GM19395 (cell line): ENCODE results near the gene SIAE.

Experiments
- ATAC-seq: cut with Tn5 transposase; IDR thresholded peaks from one replicate; pipeline ENCODE4 v1.9.1; 2021; ENCODE audit warnings: mild to moderate bottlenecking, moderate library complexity; ENCODE audit not compliant: unreplicated experiment

Gene SIAE

DNA sequence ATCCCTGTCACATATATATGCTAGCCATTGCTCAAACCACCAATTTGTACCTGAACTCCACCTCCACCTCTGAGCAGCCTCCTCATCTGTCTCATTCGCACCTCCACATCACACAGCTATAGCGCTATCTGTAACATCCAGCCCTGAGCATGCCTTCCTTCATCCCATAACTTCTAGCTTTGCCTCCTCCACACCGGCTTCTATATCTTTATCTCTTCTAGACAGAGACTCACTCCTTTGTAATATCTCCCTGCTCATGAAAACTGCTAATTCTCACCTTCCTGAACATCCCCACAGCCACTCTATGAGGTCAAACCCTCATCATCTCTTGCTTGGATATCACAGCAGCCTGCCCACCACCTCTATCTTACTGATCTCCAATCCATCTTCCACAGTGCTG, 5.9 kb downstream of the SIAE start:
- ATAC-seq: no peak

DNA sequence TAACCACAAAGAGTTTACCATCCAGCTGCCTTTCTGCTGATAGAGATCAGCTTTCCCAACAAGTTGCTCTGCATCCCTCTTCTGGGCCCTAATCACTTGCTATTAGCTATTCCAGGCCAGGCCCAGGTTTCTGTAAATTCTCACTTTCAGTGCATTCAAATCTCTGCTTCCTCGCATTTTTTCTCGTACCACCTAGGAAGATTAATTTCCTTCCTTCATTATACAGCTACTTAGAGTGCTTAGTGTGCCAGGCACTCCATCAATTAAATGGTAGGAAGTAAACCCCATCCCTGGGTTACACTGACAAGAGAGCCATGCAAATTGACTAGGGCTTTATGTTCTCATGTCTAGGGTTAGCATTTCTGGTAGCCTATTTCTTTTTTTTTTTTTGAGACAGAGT, 9.7 kb downstream of the SIAE start:
- no peak for ATAC-seq

DNA sequence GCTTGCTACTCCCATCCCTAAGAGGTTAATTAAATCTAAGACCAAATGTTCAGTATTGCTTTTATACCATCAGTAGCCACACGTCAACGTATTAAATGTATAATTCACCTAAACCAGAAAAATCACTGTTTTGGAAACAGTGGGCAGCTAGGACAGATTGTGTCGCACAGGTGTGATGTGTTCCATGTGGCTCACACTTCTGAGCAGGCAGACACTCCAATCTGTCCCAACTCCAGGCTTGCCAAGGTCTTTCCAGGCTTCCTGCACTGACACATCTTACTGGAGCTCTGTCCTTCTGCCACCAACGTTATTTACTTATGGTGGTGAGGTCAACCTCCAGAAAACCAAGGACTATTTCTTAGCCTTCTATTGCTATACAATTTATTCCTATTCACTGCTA, 11.4 kb downstream of the SIAE start:
- ATAC-seq: no peak

DNA sequence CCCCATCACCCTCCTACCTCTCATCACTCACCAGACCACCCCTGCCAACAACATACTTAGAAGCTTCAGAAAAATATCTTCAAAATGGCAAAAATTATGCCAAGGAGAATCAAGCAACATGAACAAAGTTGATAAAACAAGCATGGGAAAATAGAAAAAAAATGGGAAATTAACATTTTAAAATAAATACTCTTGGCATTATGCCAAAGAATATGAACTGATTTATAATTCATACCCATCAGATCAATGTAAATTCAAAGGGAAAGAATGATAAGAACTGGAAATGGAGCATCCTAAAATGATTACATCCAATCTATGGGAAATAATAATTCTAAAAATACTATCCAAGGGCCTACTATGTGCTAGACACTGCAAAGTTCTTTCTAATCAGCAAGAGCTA, 12.0 kb downstream of the SIAE start:
- no peak for ATAC-seq

DNA sequence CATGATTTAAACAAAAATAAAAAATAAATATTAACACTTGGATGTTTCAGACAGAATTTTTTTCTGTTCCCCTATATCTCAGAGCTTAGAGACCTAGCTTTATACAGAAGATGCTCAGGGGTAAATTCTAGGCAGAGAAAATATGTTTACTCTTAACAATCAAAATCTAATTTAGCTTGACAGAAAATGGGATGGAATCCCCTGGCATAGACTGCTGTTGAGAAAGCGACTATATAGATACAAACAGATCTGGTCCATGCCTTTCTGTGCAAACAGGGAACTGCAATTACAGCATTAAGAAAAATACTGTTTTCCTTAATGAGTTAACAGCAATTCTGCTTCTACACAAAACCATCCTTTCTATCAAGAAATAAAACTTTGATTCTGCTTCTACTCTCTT, 14.6 kb downstream of the SIAE start:
- no peak for ATAC-seq

DNA sequence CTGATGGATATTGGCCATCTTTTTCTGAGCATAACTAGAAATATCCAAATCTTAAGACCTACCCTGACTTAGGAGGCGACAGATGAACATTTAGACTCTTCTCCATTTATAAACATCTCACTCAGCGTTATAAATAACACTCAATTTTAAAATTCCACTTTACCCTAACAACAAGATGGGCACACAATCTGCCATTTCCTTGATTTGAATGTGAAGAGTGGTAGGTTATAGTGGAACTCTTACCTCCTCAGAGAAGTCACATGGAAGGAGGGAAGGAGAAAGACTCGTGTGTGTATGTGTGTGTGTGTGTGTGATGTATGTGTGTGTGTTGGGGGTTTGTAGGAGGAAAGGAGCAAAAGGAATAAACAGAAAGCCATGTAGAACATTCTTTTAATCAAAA, 15.0 kb downstream of the SIAE start:
- no peak for ATAC-seq

DNA sequence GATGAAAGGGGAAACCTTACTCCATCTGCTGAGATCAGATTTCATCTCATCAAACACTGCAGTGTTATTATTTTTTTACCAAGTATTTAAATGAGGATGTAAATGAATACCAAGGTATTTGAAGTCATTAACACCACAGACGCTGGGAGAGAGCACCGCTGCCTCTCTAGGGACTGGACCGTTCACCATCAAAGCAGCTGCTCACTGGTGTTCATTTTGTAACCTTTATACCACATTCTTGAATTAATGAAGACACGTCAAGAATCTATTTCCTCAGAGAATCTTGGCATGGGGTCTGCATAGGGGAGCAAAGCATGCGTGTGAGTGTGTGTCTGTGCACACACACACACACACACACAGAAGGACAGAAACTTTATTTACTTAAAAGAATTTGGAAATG, 15.6 kb downstream of the SIAE start:
- ATAC-seq: no peak

DNA sequence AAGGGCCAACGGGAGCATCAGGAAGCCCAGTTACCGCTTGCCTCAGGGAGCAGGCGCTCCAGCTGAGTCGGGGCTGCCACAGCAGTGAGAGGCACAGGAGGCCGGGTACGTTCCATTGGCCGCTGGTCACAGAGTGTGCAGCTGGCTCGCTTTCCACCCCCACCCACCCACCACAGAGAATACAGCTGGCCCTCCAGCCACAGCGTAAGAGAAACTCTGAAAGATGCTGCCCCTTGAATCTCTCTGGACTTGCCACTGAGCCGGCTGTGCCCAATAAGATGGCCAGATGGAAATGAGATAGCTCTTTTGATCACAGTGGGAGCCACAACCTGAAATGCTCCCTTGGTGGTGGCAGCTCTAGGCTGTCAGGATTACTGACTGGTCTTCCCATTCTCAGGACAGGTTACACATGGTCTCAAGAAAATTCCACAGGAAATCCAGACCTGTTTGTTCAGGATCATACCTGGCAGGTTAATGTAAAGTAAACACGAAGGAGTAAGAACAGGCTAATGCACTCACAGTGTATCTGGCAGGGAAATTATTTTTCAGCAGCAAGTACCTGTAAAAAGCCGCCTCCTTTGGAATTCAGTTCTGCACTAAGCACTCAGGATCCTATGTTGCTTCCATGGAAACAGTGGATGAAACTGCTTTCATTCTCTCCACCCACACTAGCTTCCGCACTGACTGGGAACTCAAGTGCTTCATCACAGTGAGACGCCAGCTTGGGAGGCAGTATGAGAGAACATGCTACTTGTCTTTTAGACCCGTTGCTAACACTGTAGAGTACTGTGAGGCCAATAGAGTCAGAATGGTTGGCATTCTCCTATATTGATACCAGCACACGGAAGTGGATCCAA, 16.5 kb downstream of the SIAE start:
- no peak for ATAC-seq

DNA sequence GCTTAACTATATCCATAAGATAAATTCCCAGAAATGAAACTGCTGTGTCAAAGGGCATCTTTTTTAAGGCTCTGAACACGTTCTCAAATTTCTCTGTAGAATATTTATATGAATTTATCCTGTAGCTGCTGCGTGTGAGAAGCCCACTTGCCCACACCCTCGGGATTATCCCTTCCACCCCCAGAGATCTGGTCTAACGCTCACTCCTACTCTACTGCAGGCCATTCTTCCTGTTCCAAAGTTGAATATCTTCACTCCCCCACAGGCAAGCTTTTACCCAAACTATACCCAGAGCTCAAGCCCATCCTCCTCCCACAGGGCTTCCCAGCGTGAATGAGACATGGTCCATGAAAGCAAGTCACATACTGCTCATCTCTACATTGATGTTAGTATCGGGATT, 24.9 kb downstream of the SIAE start:
- no peak for ATAC-seq

DNA sequence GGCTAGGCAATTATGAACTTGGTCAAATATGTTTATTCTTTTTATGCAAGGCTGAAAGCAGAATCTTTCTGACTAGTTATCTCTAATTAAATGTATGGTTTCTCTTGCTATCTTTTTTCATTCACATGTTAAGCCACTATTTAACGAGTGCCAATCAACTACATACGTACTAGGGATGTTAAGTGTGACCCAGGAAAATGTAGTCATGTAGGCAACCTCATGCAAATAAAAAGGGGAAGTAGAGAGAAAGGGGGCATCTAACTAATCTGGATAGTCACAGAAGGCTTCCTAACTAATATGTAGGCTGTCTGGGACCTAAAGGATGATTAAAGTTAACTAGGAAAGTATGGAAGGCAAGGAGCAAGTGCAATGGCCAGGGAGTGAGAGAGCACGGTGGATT, 27.4 kb downstream of the SIAE start:
- no peak for ATAC-seq

DNA sequence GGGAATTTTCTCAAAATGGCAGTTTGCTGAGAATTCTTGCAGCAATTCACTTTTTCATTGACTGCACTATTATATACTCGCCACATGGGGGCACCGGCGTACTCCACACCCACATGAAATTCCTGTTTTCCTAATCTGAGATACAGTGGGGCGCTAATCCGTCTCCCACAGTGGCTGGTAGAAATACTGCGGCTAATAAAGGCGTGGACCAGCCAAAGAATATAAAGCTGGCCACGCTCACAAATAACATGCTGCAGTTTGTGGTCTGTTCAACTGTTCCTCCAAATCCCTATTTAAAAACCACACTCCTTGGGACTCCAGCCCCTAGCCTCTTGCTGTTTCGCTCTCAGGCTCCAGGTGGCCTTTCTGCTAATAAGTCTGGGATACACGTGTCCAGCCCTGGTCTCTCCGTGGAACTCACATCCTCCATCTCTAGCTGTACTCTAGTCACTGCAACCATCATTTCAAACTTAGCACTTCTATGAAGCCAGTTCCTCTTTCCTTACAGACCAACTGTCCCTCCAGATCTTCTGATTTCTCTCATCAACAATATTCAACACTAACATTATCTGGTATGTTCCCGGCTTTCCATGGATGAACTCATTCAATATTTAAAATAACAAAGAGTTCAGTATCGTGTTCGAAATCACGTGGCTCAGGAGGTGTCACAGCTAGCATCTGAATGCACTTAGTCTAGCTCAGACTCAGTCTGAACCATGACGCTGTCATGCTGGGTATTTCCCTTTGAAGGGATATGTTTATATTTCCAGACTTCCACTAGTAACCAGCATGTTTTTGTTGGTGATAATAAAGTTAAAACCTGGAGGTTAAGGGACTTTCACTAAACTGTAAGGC, 28.9 kb downstream of the SIAE start:
- ATAC-seq: peak; percentile 58

DNA sequence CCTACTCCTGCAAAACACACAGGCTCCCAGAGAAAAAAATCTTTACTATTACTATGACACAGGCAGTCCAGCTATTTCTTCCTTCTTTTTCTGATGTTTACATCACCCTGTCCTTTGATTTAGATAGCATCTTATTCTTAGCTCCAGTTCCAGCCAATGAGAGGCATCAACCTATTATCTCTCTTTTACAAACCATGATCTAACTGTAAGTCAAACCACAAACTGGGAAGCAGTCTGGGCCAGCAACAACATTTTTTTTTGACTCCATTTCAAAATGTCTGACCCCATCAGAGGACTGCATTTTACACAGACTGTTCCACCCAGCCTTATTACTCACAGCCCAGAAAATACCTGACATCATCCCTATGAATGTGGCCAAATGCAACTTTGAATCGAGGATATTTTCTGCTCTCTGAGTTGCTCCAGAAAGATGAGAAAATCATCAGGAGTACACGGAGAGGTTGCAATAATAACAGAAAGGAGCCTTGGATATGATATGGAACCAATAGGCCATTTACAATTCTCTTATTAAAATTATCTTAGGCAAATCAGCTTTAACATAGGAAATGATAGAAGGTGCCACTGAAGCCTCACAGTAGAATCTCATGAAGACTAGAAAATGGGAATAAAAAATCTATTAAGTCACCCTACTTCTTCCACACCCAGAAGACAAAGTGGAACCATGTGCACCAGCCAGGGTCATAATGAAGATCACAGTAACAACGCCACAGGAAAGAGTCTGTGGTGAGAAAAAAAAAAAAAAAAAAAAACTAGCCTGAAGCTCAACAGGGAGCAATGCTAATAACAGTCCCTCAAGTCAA, 29.7 kb downstream of the SIAE start:
- no peak for ATAC-seq

DNA sequence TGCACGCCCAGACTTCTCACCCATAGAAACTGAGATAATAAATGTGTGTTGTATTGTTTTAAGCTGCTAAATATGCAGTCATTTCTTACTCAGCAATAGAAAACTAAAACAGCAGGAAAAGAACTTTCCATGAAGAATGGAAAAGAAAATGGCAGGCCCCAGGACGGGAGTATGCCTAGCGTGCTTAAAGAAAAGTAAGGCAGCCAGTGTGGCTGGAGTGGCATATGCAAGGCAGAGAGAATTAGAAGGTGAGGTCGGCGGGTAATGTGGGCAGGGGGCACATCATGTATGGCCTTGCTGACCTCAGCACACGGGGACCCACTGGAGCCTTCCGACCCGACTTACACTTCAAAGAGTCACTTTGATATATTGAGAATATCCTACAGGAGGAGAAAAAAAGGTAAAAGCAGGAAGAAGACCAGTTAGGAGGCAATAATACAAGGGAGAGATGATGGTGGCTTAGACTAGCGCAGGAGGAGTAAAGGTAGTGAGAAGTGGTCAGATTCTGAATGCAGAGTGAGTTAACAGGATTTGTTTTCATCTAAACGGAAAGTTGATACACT, 30.4 kb downstream of the SIAE start:
- no peak for ATAC-seq

DNA sequence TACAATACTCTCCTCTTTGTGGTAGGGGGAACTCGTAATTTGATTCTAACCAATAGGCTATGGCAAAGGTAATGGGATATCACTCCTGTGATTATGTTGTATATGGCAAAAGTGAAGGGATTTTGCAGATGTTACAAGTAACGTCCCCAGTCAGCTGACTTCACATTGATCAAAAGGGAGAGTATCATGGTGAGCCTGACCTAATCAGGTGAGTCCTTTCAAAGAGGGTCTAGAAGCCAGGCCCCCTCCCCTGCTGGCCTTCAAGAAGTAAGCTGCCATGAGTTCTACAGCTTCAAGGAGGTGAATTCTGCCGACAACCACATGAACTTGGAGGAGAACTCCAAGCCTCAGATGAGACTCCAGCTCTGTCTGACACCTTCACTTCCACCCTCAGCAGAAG, 30.9 kb downstream of the SIAE start:
- no peak for ATAC-seq

DNA sequence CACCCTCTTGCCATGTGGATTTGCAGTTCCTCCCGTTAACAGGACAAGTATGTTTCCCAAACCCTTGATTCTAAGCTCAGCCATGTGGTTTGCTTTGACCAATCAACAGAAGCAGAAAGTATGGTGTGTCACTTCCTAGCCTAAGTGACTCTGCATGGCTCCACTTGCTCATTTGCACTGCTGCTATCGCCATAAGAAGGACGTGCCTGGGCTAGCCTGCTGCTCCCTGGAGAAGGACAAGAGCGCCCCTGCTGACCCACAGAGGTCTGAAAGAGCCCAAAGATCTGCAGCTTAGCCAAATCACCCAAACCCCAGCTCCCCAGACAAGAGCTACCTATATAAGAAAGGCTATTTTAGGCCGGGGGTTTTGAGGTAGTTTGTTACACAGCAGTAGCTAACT, 32.9 kb downstream of the SIAE start:
- no peak for ATAC-seq

DNA sequence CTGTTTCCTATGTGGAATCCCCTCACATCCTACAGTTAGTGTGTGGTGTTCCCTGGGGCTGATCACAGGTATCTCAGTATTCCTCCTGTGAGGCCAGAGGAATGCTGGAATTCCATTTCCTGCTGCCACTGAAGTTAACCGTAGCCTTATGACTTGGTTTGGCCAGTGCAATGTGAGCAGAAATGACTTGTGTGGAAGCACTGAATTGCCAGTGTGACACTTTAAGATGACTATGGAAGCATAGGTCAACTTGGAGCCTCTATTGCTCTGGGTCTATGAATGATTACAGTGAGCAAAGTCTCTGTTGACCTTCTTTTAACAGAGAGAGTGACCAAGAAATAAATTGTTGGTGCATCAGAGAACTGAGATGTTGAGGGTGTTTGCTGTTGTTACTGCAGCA, 34.4 kb downstream of the SIAE start:
- no peak for ATAC-seq

DNA sequence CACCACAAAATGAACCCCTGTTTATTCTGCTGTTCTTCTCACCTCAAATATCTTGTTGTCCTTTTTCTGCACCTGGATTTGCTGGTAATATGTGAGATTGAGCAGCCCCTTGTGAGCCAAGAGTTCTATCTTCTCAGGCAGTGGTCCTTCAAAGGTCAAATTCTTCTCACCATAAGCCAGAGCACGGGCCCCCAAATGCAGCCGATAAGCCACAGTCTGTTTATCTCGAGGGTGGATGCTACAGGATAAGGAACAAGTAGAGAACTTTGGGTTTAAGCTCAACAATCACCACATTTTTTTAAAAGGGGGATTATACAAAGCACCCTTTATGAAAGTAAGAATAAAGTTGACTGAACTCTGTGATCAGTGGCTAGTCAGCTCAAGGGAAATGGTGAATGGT, 35.0 kb downstream of the SIAE start:
- no peak for ATAC-seq

DNA sequence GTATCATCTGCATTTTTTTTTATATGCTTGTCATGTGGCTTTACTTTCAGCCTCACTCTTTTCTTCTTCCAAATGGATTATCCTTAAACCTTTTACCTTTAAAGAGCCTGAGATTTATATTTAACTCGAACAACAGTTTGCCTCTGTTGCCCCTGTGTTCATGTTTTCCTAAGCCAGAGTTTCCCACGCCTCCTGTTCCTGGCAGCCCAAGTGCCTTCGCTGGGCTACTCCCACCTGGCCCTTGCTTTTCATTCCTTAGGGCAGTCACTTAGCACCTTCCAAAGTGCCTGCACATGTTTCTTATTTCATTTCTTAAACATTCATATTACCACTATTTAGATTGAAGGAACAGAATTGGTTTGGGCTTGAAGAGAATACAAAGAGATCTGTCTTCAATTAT, 37.6 kb downstream of the SIAE start:
- ATAC-seq: no peak

DNA sequence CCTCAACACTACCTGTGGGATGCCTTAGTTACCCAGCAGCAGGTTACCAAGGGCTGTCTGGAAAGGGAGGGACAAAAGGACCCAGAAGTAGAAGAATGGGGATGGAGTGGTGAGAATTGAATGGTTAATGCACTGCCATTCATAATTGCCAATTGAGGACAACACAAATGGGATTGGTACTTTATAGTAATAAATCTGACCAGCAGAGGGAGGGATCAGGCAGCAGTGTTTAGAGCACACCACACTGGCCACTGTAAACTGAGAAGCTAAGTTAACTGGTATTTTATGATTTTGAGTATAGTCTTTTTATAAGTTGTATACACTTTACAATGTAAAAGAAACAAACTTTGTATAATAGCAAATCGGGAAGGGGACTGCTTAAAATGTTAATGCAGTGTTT, 40.2 kb downstream of the SIAE start:
- no peak for ATAC-seq

DNA sequence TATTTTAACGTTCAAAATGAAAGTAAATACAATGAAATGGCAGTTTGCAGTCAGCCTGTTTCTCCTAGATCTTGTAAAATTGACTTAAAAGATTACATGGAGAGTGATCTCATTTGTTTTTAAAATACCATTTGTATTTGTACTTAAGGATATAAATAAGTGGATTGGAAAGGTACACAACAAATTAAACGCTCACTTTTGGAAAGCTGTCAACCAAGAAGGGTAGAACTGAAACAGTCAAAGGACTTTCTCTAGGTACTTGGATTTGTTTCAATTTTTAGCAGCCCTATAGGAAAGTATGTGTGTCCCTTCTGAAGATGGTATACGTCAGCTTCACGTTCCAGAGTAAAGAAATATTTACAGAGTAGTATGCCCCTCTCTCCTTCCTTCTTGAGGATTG, 43.6 kb downstream of the SIAE start:
- ATAC-seq: no peak

DNA sequence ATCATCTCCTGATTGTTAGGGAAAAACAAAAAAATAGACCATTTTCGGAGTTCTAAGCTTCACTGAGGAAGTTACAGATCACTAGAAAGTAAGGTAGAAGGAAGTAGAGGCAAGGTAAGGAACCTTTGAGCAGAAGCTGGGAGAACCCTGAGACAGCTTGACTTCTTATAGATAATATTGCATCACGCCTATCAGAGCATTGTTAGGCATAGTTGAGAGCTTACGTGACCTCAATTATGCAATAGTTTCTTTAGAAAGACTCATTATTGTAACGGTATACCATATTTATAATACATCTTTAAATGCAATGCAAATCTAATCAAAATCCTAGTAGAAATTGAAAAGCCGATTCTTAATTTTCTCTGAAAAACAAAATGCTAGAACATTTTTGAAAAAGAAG, 46.0 kb downstream of the SIAE start:
- ATAC-seq: no peak
